GM18520 (cell line): ENCODE measurements around the gene FTHL17.
A peak's percentile ranks its signal among the peaks of the same experiment; 100 is the strongest.

Experiments used
- ATAC-seq: cut with Tn5 transposase; IDR thresholded peaks from one replicate; pipeline ENCODE4 v1.9.1; 2021; ENCODE audit not compliant: unreplicated experiment

The FTHL17 gene

GRCh38 chrX:31039327-31039711 is 32.5 kb downstream of the FTHL17 start:
- ATAC-seq: no peak

GRCh38 chrX:31038575-31039326 is 33.1 kb downstream of the FTHL17 start:
- ATAC-seq: peak; percentile 40

- peak; percentile 63 for ATAC-seq
Measured at GRCh38 chrX:31036895-31037294, 34.9 kb downstream of the FTHL17 start.

GRCh38 chrX:31027351-31027750 is 44.5 kb downstream of the FTHL17 start:
- ATAC-seq: no peak

- no peak for ATAC-seq
Measured at GRCh38 chrX:31024866-31025265, 47.0 kb downstream of the FTHL17 start.

- no peak for ATAC-seq
Measured at GRCh38 chrX:31021537-31021936, 50.3 kb downstream of the FTHL17 start.
